Memory B cell (primary cell): Measurements from ENCODE around the gene GAS2L1.

Experiments used
- ATAC-seq: fragments of 150-1000 bp; cut with Tn5 transposase; 2 replicates; pipeline ENCODE4 v1.10.0; 2021; ENCODE audit warnings: low read depth, mild to moderate bottlenecking, moderate library complexity
- DNase-seq, 2 donors: peaks; one replicate each; pipeline ENCODE4 v3.0.0; 2022; ENCODE audit warnings: low spot score in 2 of 2
- H3K27ac Mint-ChIP-seq: one replicate; pipeline ENCODE4 v1.8.0; 2022; ENCODE audit warnings: mild to moderate bottlenecking, moderate library complexity, mixed read lengths
- H3K27me3 Mint-ChIP-seq: one replicate; pipeline ENCODE4 v1.8.0; 2022; ENCODE audit warnings: mixed read lengths
- H3K36me3 Mint-ChIP-seq: one replicate; pipeline ENCODE4 v1.8.0; 2022; ENCODE audit warnings: mild to moderate bottlenecking, mixed read lengths
- H3K4me1 Mint-ChIP-seq: one replicate; pipeline ENCODE4 v1.8.0; 2022; ENCODE audit warnings: mixed read lengths
- H3K4me3 Mint-ChIP-seq: one replicate; pipeline ENCODE4 v1.8.0; 2022; ENCODE audit warnings: mild to moderate bottlenecking, moderate library complexity, mixed read lengths
- H3K9me3 Mint-ChIP-seq: one replicate; pipeline ENCODE4 v1.8.0; 2022; ENCODE audit warnings: mixed read lengths

Gene GAS2L1

DNA sequence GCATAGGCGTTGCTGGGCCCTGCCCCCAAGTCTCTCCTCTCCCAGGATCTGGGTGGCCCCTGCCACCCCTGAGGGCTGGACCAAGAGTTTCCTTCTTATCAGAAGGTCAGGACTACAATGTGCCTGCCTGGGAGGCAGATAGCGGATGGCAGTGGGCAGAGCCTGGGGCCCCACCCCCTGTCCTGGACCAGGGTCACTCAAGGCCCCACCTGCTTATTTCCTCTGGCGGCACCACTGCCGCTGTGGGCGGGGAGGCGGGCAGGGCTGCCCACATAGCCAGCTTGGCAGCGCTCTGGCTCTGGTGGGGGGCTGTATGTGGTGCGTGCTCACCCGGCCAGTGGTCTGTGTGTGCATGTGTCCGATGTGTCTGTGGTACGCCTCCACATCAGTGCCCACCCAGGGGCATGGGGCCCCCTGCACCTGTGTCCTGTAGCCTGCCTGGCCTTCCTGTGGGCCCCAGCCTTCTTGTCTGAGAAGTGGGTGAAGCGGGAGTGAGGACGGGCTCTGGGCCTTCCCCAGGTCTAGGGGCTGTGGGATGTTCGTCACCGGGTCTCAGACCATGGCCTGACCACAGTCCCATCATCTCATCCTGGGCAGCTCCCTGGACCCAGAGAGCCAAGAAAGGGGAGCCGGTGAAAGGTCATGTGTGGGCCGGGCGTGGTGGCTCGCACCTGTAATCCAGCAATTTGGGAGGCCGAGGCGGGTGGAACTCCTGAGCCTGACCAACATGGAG, 3.0 kb downstream of the GAS2L1 start:
- ATAC-seq (no peak), DNase-seq (no peak)
- Mint-ChIP-seq H3K27ac (no peak overlapping the region), H3K27me3 (peaks cover 37% of the 10 kb centered on the region), H3K4me1 (peaks cover 28% of the 10 kb centered on the region), H3K36me3 (peaks cover 2% of the 10 kb centered on the region), H3K4me3 (no peak overlapping the region), H3K9me3 (no peaks in the 10 kb centered on the region)

DNA sequence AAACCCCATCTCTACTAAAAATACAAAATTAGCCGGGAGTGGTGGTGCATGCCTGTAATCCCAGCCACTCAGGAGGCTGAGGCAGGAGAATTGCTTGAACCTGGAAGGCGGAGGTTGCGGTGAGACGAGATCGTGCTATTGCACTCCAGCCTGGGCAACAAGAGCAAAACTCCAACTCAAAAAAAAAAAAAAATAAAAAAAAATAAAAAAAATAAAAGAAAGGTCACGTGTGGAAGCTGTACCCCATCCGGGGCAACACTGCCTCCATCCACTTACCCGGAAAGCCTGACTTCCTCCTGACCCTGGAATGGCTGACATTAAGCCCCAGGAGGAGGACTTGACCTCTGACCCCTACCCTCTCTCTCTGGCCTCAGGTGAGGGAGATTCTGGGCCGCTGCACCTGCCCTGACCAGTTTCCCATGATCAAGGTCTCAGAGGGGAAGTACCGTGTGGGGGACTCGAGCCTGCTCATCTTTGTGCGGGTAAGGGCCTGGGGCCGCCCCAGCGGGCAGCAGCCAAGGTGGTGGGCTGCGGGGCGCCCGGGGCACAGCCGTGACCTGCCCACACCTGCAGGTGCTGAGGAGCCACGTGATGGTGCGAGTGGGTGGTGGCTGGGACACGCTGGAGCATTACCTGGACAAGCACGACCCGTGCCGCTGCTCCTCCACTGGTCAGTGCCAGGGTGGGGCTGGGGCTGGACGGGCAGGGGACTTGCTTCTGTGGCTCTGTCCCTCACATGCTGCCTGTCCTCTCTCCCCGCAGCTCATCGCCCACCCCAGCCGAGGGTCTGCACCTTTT, 3.8 kb downstream of the GAS2L1 start:
- no peak overlapping the region for H3K4me3 Mint-ChIP-seq
- H3K27ac Mint-ChIP-seq = no peak overlapping the region
- H3K36me3 Mint-ChIP-seq = peaks cover 2% of the 10 kb centered on the region
- ATAC-seq (peak; percentile 11), DNase-seq (no peak)
- no peaks in the 10 kb centered on the region for H3K9me3 Mint-ChIP-seq
- peaks cover 36% of the 10 kb centered on the region for H3K27me3 Mint-ChIP-seq
- H3K4me1 Mint-ChIP-seq = peaks cover 28% of the 10 kb centered on the region

GRCh38 chr22:29310863-29311339, 4.5 kb downstream of the GAS2L1 start:
- ATAC-seq = peak; percentile 63
- H3K4me3 Mint-ChIP-seq = peak overlapping the region; percentile 11

GRCh38 chr22:29311464-29312217, 5.2 kb downstream of the GAS2L1 start:
- H3K4me1 Mint-ChIP-seq = peaks cover 19% of the 10 kb centered on the region
- no peaks in the 10 kb centered on the region for H3K9me3 Mint-ChIP-seq
- H3K4me3 Mint-ChIP-seq = no peak overlapping the region

More at GRCh38 chr22:29310863-29311339, 4.5 kb downstream of the GAS2L1 start:
- Mint-ChIP-seq H3K36me3 (peaks cover 2% of the 10 kb centered on the region), H3K27me3 (peaks cover 35% of the 10 kb centered on the region), H3K27ac (no peak overlapping the region), H3K9me3 (no peaks in the 10 kb centered on the region), H3K4me1 (peaks cover 25% of the 10 kb centered on the region)
- DNase-seq = peak; percentile 46 to 47

DNA sequence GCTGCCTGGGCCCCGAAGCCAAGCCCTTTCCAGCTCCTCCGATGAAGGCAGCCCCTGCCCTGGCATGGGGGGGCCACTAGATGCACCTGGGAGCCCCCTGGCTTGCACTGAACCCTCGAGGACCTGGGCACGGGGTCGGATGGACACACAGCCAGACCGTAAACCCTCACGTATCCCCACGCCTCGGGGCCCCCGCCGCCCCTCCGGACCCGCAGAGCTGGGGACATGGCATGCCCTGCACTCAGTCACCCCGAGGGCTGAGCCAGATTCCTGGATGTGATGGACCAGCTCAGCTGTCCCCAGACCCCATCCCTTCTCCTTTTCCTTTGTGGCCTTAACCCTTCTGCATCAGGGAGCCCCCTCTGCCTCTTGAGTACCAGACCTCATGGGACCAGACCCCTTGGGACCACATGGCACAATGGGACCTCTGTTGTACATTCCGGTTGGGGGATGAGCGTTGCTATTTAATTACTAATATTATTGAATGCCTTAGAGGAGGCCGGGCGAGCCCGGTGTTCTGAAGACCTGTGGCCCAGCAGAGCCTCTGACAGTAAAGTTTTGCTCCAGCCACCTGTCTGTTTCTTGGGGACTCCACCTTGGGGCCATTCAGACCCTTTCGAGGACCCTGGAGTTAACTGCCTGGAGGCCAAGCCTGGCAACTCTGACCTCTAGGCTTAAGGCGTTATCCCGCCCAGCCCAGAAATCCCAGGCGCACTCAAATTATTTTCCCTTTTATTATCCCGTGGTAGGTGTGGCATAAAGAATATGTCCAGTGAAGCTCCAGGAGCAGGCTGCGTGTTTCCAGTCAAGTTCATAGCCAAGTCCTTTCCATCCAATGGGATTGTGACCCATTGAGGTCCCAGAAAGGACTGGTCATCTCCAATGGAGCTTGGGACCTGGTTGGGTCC, 6.0 kb downstream of the GAS2L1 start:
- Mint-ChIP-seq H3K27me3 (peaks cover 37% of the 10 kb centered on the region), H3K4me3 (no peak overlapping the region), H3K27ac (no peak overlapping the region), H3K4me1 (peaks cover 16% of the 10 kb centered on the region), H3K36me3 (peaks cover 4% of the 10 kb centered on the region), H3K9me3 (no peaks in the 10 kb centered on the region)
- ATAC-seq (no peak), DNase-seq (no peak)

More at GRCh38 chr22:29311464-29312217, 5.2 kb downstream of the GAS2L1 start:
- Mint-ChIP-seq H3K27me3 (peaks cover 36% of the 10 kb centered on the region), H3K27ac (no peak overlapping the region), H3K36me3 (peaks cover 2% of the 10 kb centered on the region)
- DNase-seq (no peak), ATAC-seq (no peak)

- H3K36me3 Mint-ChIP-seq = peaks cover 4% of the 10 kb centered on the region
- ATAC-seq (peak; percentile 25), DNase-seq (no peak)
- H3K4me1 Mint-ChIP-seq = peaks cover 15% of the 10 kb centered on the region
- H3K27ac Mint-ChIP-seq = no peak overlapping the region
- peaks cover 35% of the 10 kb centered on the region for H3K27me3 Mint-ChIP-seq
- H3K4me3 Mint-ChIP-seq = no peak overlapping the region
- H3K9me3 Mint-ChIP-seq = no peaks in the 10 kb centered on the region
These were observed 6.7 kb downstream of the GAS2L1 start for GRCh38 chr22:29313126-29313575.

DNA sequence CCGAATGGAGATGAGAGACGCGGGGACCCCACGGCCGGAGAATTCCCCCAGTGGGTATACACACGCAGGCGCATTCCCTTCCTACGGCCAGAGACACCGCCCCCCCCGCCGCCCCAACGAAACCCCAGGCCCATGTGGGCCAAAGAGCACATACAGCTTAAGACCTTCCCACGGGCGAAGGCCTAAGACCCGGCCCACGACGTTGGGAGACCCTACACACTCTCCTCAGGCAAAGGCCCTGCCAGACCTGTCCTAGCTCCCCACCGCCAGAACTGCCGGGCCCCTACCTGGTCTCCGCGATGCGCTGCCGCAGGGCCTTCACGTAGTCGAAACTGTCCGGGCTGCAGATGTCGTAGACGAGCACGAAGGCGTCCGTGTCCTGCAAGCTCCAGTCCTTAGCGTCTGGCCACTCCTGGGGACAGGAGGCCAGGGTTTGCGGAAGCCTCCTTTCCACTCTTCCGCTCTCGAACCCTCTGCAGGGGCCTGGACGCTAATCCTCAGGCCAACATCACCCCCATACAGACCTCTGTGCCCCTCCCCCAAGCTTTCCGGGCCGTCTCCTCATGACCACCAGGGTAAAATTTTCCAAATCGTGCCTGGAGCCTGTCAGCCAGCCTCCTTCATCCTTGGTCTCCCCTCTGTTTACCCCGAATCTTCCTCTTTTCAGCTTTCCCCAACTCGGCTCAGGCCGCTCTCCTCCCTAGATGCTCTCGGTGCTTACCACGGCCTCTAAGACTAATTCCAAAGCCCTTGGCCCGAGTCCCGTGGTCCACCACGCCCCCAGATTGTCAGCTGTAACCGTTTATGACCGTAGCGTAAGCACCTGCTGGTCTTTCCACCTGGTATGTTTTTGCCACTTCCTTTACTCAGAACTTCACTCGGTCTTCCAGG, 7.4 kb downstream of the GAS2L1 start:
- no peak for ATAC-seq

GRCh38 chr22:29314537-29315285, 8.3 kb downstream of the GAS2L1 start:
- Mint-ChIP-seq H3K27ac (no peak overlapping the region), H3K4me1 (peaks cover 13% of the 10 kb centered on the region), H3K4me3 (peak overlapping the region; percentile 66), H3K9me3 (no peaks in the 10 kb centered on the region), H3K36me3 (peaks cover 4% of the 10 kb centered on the region), H3K27me3 (peaks cover 35% of the 10 kb centered on the region)
- DNase-seq (no peak), ATAC-seq (no peak)

More for the DNA sequence above, 7.4 kb downstream of the GAS2L1 start:
- Mint-ChIP-seq H3K4me3 (peak overlapping the region; percentile 66), H3K36me3 (peaks cover 4% of the 10 kb centered on the region), H3K4me1 (peaks cover 15% of the 10 kb centered on the region), H3K27ac (no peak overlapping the region), H3K9me3 (no peaks in the 10 kb centered on the region), H3K27me3 (peaks cover 35% of the 10 kb centered on the region)
- DNase-seq = no peak

DNA sequence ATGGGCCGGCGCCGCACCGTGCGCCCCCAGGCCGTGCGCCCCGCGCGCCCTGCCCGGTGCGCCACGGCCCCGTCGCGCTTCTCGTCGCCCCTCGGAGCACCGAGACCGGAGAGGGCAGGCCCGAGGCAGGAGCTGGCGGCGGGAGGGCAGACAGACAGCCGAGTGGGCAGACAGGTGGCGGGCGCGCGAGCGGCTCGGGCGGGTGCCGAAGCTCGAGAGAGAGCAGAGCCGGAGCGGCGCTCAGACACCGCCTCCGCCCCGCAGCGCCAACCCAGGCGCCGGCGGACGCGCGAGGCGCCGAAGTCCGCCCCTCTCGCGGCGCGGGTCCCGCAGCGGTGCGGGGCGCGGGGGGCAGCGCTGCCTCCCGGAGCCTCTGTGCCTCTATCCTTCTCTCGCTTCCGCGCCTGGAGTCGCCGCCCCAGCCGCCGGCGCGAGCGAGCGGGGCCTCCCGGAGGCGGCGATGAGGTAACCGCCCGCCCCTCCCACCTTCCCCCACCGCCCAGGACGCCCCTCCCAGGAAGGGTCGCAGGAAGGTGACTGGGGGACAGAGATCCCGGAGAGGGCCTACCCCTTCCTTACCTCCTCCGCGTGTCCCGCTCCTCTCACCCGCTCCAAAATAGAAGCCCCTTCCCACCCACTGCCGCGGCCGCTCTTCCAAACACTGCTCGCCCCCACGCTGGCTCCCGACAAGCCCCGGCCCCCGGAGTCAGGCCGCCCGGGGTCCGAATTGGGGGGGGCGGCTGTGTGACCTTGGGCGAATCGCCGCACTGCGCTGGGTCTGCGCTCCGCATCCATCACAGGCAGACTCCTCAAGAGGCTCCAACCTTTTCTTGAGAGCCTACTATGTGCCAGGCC, 9.1 kb downstream of the GAS2L1 start, which contains the start of gene RASL10A:
Gene RASL10A (minus strand): TSS at position 412 of the 855 bp plus-strand sequence. CDS start 451 bp downstream, outside the sequence.
- peaks cover 35% of the 10 kb centered on the region for H3K27me3 Mint-ChIP-seq
- peak within 1 kb of the TSS; percentile 66 for H3K4me3 Mint-ChIP-seq
- DNase-seq (no peak), ATAC-seq (no peak)
- peaks cover 13% of the 10 kb centered on the region for H3K4me1 Mint-ChIP-seq
- H3K27ac Mint-ChIP-seq = no peak within 1 kb of the TSS
- H3K36me3 Mint-ChIP-seq = peaks cover 4% of the 10 kb centered on the region
- no peaks in the 10 kb centered on the region for H3K9me3 Mint-ChIP-seq

- DNase-seq (no peak), ATAC-seq (no peak)
- H3K27ac Mint-ChIP-seq = no peak overlapping the region
- no peaks in the 10 kb centered on the region for H3K9me3 Mint-ChIP-seq
- H3K4me3 Mint-ChIP-seq = peak overlapping the region; percentile 61
- peaks cover 33% of the 10 kb centered on the region for H3K27me3 Mint-ChIP-seq
- peaks cover 4% of the 10 kb centered on the region for H3K36me3 Mint-ChIP-seq
- H3K4me1 Mint-ChIP-seq = peaks cover 11% of the 10 kb centered on the region
These were observed 9.8 kb downstream of the GAS2L1 start for GRCh38 chr22:29316141-29316828.
